Fibroblast of mammary gland (primary cell): ENCODE data around the gene PRXL2A.

Experiments used
- DNase-seq: peaks from one replicate; pipeline ENCODE4 v3.0.0-alpha.2; 2010; ENCODE audit warnings: low read depth
- H3K4me3 ChIP-seq: 2 replicates; pipeline ENCODE4 v1.5.1; 2011; ENCODE audit warnings: low read depth, mild to moderate bottlenecking, low read length, moderate library complexity; ENCODE audit not compliant: control insufficient read depth
- CTCF ChIP-seq: conservative IDR thresholded peaks from 2 replicates; pipeline ENCODE4 v1.5.1; 2011; ENCODE audit warnings: low read depth, low read length, inconsistent platforms; ENCODE audit not compliant: control insufficient read depth, insufficient read depth

Gene PRXL2A

GRCh38 chr10:80400136-80400804 lies 8.1 kb upstream of the PRXL2A start:
- no peak for DNase-seq
- no peak for TF ChIP-seq CTCF

GRCh38 chr10:80405035-80405434 lies 3.3 kb upstream of the PRXL2A start:
- TF ChIP-seq CTCF = no peak
- DNase-seq = no peak
- no peak overlapping the region for H3K4me3 ChIP-seq

More at GRCh38 chr10:80400136-80400804, 8.1 kb upstream of the PRXL2A start:
- no peak overlapping the region for H3K4me3 ChIP-seq

- no peak for DNase-seq
- TF ChIP-seq CTCF = no peak
- H3K4me3 ChIP-seq = no peak overlapping the region
These were observed 2.7 kb upstream of the PRXL2A start for GRCh38 chr10:80405626-80406025.

GRCh38 chr10:80406204-80406603 lies 2.1 kb upstream of the PRXL2A start:
- no peak for TF ChIP-seq CTCF
- no peak for DNase-seq

GRCh38 chr10:80407812-80408241 lies 524 bp upstream of the PRXL2A start:
- no peak for TF ChIP-seq CTCF
- DNase-seq = peak; percentile 19
- peak overlapping the region; percentile 46 for H3K4me3 ChIP-seq

More at GRCh38 chr10:80406204-80406603, 2.1 kb upstream of the PRXL2A start:
- H3K4me3 ChIP-seq = no peak overlapping the region

- TF ChIP-seq CTCF = no peak
- DNase-seq = no peak
- H3K4me3 ChIP-seq = peak overlapping the region; percentile 46
These were observed 770 bp downstream of the PRXL2A start for GRCh38 chr10:80409121-80409520.
